Measurements from ENCODE around the gene STT3B.

Gene STT3B

GRCh38 chr3:31508452-31509146, 24.1 kb upstream of the STT3B start:
- no peak overlapping the region for H4K91ac ChIP-seq (ENCODE audit: low read depth, low read length)
- no peak overlapping the region for H3K18ac ChIP-seq (ENCODE audit: low read length)
- no peaks in the 10 kb centered on the region for H3K9me3 ChIP-seq (ENCODE audit: insufficient read depth, low read depth, low read length)
- H3K36me3 ChIP-seq (ENCODE audit: control insufficient read depth in 1 of 2, insufficient read depth in 2 of 2, low read length in 2 of 2): no peaks in the 10 kb centered on the region
- H4K8ac ChIP-seq (ENCODE audit: low read depth, low read length): no peak overlapping the region
- no peaks in the 10 kb centered on the region for H3K79me2 ChIP-seq (ENCODE audit: control insufficient read depth, insufficient read depth, low read length, poor library complexity)
- H2BK120ac ChIP-seq (ENCODE audit: insufficient read depth, low read length, poor library complexity): no peak overlapping the region
- H3K4me3 ChIP-seq (ENCODE audit: low read depth, low read length): no peak overlapping the region
- no CpG with 5 or more reads among the region's 2 CpGs for WGBS (ENCODE audit: extremely low coverage, insufficient coverage, insufficient read length)
- no peak overlapping the region for H3K14ac ChIP-seq (ENCODE audit: low read length)
- no peak overlapping the region for H2BK12ac ChIP-seq (ENCODE audit: low read length)
- no peak overlapping the region for H3K9ac ChIP-seq (ENCODE audit: low read length)
- no peak overlapping the region for H3K4ac ChIP-seq (ENCODE audit: low read depth, low read length)
- H2AFZ ChIP-seq (ENCODE audit: insufficient read depth, low read length, poor library complexity): no peak overlapping the region
- no peaks in the 10 kb centered on the region for H3K27me3 ChIP-seq (ENCODE audit: insufficient read depth, low read length)
- no peak overlapping the region for H2BK5ac ChIP-seq (ENCODE audit: low read depth, low read length, poor library complexity)
- no peak overlapping the region for H3K4me2 ChIP-seq (ENCODE audit: low read length)
- H4K12ac ChIP-seq (ENCODE audit: low read depth, low read length): no peak overlapping the region
- peaks cover 2% of the 10 kb centered on the region for H3K79me1 ChIP-seq (ENCODE audit: low read length)
- H2AK5ac ChIP-seq (ENCODE audit: low read length): no peak overlapping the region
- H3K4me1 ChIP-seq (ENCODE audit: control insufficient read depth in 1 of 2, insufficient read depth in 2 of 2, low read length in 2 of 2): peaks cover 0 to 3% of the 10 kb centered on the region in 2 experiments
- DNase-seq: no peak
- no peak overlapping the region for H3K27ac ChIP-seq (ENCODE audit: low read depth, low read length)
- H3K23ac ChIP-seq (ENCODE audit: low read length): no peak overlapping the region

- Histone ChIP-seq H4K8ac (ENCODE audit: low read depth, low read length) (no peak overlapping the region), H3K79me1 (ENCODE audit: low read length) (peaks cover 2% of the 10 kb centered on the region), H3K18ac (ENCODE audit: low read length) (no peak overlapping the region), H3K4me3 (ENCODE audit: low read depth, low read length) (no peak overlapping the region), H3K9me3 (ENCODE audit: insufficient read depth, low read depth, low read length) (no peaks in the 10 kb centered on the region), H3K27ac (ENCODE audit: low read depth, low read length) (no peak overlapping the region), H2BK5ac (ENCODE audit: low read depth, low read length, poor library complexity) (no peak overlapping the region), H3K36me3 (ENCODE audit: control insufficient read depth in 1 of 2, insufficient read depth in 2 of 2, low read length in 2 of 2) (no peaks in the 10 kb centered on the region), H3K9ac (ENCODE audit: low read length) (no peak overlapping the region), H2BK120ac (ENCODE audit: insufficient read depth, low read length, poor library complexity) (no peak overlapping the region), H3K4me2 (ENCODE audit: low read length) (no peak overlapping the region), H2AK5ac (ENCODE audit: low read length) (no peak overlapping the region), H4K12ac (ENCODE audit: low read depth, low read length) (no peak overlapping the region), H3K23ac (ENCODE audit: low read length) (no peak overlapping the region), H2BK12ac (ENCODE audit: low read length) (no peak overlapping the region), H3K14ac (ENCODE audit: low read length) (no peak overlapping the region), H2AFZ (ENCODE audit: insufficient read depth, low read length, poor library complexity) (no peak overlapping the region), H3K4me1 (ENCODE audit: control insufficient read depth in 1 of 2, insufficient read depth in 2 of 2, low read length in 2 of 2) (peaks cover 0 to 3% of the 10 kb centered on the region in 2 experiments), H3K4ac (ENCODE audit: low read depth, low read length) (no peak overlapping the region), H3K79me2 (ENCODE audit: control insufficient read depth, insufficient read depth, low read length, poor library complexity) (no peaks in the 10 kb centered on the region), H3K27me3 (ENCODE audit: insufficient read depth, low read length) (no peaks in the 10 kb centered on the region), H4K91ac (ENCODE audit: low read depth, low read length) (no peak overlapping the region)
- WGBS (ENCODE audit: extremely low coverage, insufficient coverage, insufficient read length): no CpG with 5 or more reads among the region's 1 CpG
- no peak for DNase-seq
Observed at GRCh38 chr3:31509147-31509728, 23.5 kb upstream of the STT3B start.

GRCh38 chr3:31514570-31514969, 18.2 kb upstream of the STT3B start:
- H2AFZ ChIP-seq (ENCODE audit: insufficient read depth, low read length, poor library complexity): no peak overlapping the region
- H2BK120ac ChIP-seq (ENCODE audit: insufficient read depth, low read length, poor library complexity): no peak overlapping the region
- no peak overlapping the region for H2AK5ac ChIP-seq (ENCODE audit: low read length)
- H4K91ac ChIP-seq (ENCODE audit: low read depth, low read length): no peak overlapping the region
- H3K4ac ChIP-seq (ENCODE audit: low read depth, low read length): no peak overlapping the region
- no peak overlapping the region for H2BK12ac ChIP-seq (ENCODE audit: low read length)
- H3K79me2 ChIP-seq (ENCODE audit: control insufficient read depth, insufficient read depth, low read length, poor library complexity): no peaks in the 10 kb centered on the region
- H3K14ac ChIP-seq (ENCODE audit: low read length): no peak overlapping the region
- no CpG with 5 or more reads among the region's 5 CpGs for WGBS (ENCODE audit: extremely low coverage, insufficient coverage, insufficient read length)
- H4K8ac ChIP-seq (ENCODE audit: low read depth, low read length): no peak overlapping the region
- H3K27me3 ChIP-seq (ENCODE audit: insufficient read depth, low read length): no peaks in the 10 kb centered on the region
- H3K4me2 ChIP-seq (ENCODE audit: low read length): no peak overlapping the region
- no peaks in the 10 kb centered on the region for H3K9me3 ChIP-seq (ENCODE audit: insufficient read depth, low read depth, low read length)
- H3K27ac ChIP-seq (ENCODE audit: low read depth, low read length): no peak overlapping the region
- H2BK5ac ChIP-seq (ENCODE audit: low read depth, low read length, poor library complexity): no peak overlapping the region
- H3K23ac ChIP-seq (ENCODE audit: low read length): no peak overlapping the region
- H3K9ac ChIP-seq (ENCODE audit: low read length): no peak overlapping the region
- no peaks in the 10 kb centered on the region for H3K79me1 ChIP-seq (ENCODE audit: low read length)
- no peak overlapping the region for H4K12ac ChIP-seq (ENCODE audit: low read depth, low read length)
- H3K4me1 ChIP-seq (ENCODE audit: control insufficient read depth in 1 of 2, insufficient read depth in 2 of 2, low read length in 2 of 2): no peaks in the 10 kb centered on the region
- no peak overlapping the region for H3K4me3 ChIP-seq (ENCODE audit: low read depth, low read length)
- DNase-seq: no peak
- H3K36me3 ChIP-seq (ENCODE audit: control insufficient read depth in 1 of 2, insufficient read depth in 2 of 2, low read length in 2 of 2): no peaks in the 10 kb centered on the region
- H3K18ac ChIP-seq (ENCODE audit: low read length): no peak overlapping the region

- Histone ChIP-seq H3K14ac (ENCODE audit: low read length) (no peak overlapping the region), H3K79me2 (ENCODE audit: control insufficient read depth, insufficient read depth, low read length, poor library complexity) (no peaks in the 10 kb centered on the region), H2BK12ac (ENCODE audit: low read length) (no peak overlapping the region), H3K9me3 (ENCODE audit: insufficient read depth, low read depth, low read length) (no peaks in the 10 kb centered on the region), H2AFZ (ENCODE audit: insufficient read depth, low read length, poor library complexity) (no peak overlapping the region), H3K9ac (ENCODE audit: low read length) (no peak overlapping the region), H3K4me2 (ENCODE audit: low read length) (no peak overlapping the region), H3K4me3 (ENCODE audit: low read depth, low read length) (no peak overlapping the region), H4K8ac (ENCODE audit: low read depth, low read length) (no peak overlapping the region), H3K23ac (ENCODE audit: low read length) (no peak overlapping the region), H2BK120ac (ENCODE audit: insufficient read depth, low read length, poor library complexity) (no peak overlapping the region), H3K4ac (ENCODE audit: low read depth, low read length) (no peak overlapping the region), H3K18ac (ENCODE audit: low read length) (no peak overlapping the region), H3K36me3 (ENCODE audit: control insufficient read depth in 1 of 2, insufficient read depth in 2 of 2, low read length in 2 of 2) (no peaks in the 10 kb centered on the region), H3K27ac (ENCODE audit: low read depth, low read length) (no peak overlapping the region), H4K91ac (ENCODE audit: low read depth, low read length) (no peak overlapping the region), H3K4me1 (ENCODE audit: control insufficient read depth in 1 of 2, insufficient read depth in 2 of 2, low read length in 2 of 2) (no peaks in the 10 kb centered on the region), H2BK5ac (ENCODE audit: low read depth, low read length, poor library complexity) (no peak overlapping the region), H3K27me3 (ENCODE audit: insufficient read depth, low read length) (no peaks in the 10 kb centered on the region), H4K12ac (ENCODE audit: low read depth, low read length) (no peak overlapping the region), H3K79me1 (ENCODE audit: low read length) (no peaks in the 10 kb centered on the region), H2AK5ac (ENCODE audit: low read length) (no peak overlapping the region)
- no CpG with 5 or more reads among the region's 2 CpGs for WGBS (ENCODE audit: extremely low coverage, insufficient coverage, insufficient read length)
- DNase-seq: no peak
Observed at GRCh38 chr3:31515486-31516284, 17.0 kb upstream of the STT3B start.
